GM13976 (cell line): ENCODE results near the gene KCTD1.

ENCODE experiments used
- DNase-seq: peaks from one replicate; pipeline ENCODE4 v3.0.0; 2012; ENCODE audit warnings: low spot score
- CTCF ChIP-seq: IDR thresholded peaks from 2 replicates; pipeline ENCODE4 v1.5.1; 2012; ENCODE audit warnings: borderline replicate concordance, mild to moderate bottlenecking; ENCODE audit not compliant: insufficient read depth; ENCODE audit errors: extremely low read depth, missing control alignments, control extremely low read depth
- in situ Hi-C: fragments of 300-500 bp; cut with MboI; formaldehyde crosslinking; loops from one replicate; pipeline ENCODE4 v1.12.0; 2022; ENCODE audit warnings: low sequenced_read_pairs, mixed read lengths, inconsistent platforms; ENCODE audit not compliant: unreplicated experiment

The KCTD1 gene

GRCh38 chr18:26548415-26549262 lies at the start of gene KCTD1:
Gene KCTD1 (minus strand): TSS chr18:26548553. CDS start chr18:26548536, 17 bp downstream.
- DNase-seq = peak; percentile 89
- no peak for TF ChIP-seq CTCF
- in situ Hi-C loops = no loop called here

GRCh38 chr18:26593365-26594320 lies 45.3 kb upstream of the KCTD1 start:
- in situ Hi-C loops = no loop called here
- no peak for TF ChIP-seq CTCF
- no peak for DNase-seq

GRCh38 chr18:26584745-26585144 lies 36.4 kb upstream of the KCTD1 start:
- no peak for DNase-seq
- in situ Hi-C loops = no loop called here
- TF ChIP-seq CTCF = no peak

GRCh38 chr18:26579941-26580618 lies 31.7 kb upstream of the KCTD1 start:
- no peak for DNase-seq
- TF ChIP-seq CTCF = no peak
- in situ Hi-C loops = no loop called here

GRCh38 chr18:26575865-26576217 lies 27.5 kb upstream of the KCTD1 start:
- no peak for DNase-seq
- in situ Hi-C loops = no loop called here
- TF ChIP-seq CTCF = no peak
